HL-60 (cell line): ENCODE results near the gene ZNF629.

Experiments used
- DNase-seq, 2 experiments: peaks; one replicate each; pipeline ENCODE4 v3.0.0-alpha.2; 2010 to 2020; ENCODE audit warnings: low read depth in 1 of 2, low spot score in 1 of 2
- H3K27ac ChIP-seq: fragments of 250-450 bp; sonication (Bioruptor Pico); replicated peaks from 2 replicates; pipeline ENCODE4 v1.5.1; 2020; ENCODE audit warnings: mild to moderate bottlenecking, moderate library complexity
- H3K27me3 ChIP-seq: fragments of 250-450 bp; sonication (Bioruptor Pico); 2 replicates; pipeline ENCODE4 v1.5.1; 2021; ENCODE audit warnings: mild to moderate bottlenecking, moderate library complexity; ENCODE audit not compliant: insufficient read depth, poor library complexity, severe bottlenecking
- H3K4me3 ChIP-seq: replicated peaks from 2 replicates; pipeline ENCODE4 v1.5.1; 2011; ENCODE audit warnings: mild to moderate bottlenecking, control low read depth, low read length; ENCODE audit not compliant: insufficient read depth
- GABPA ChIP-seq: IDR thresholded peaks from 2 replicates; pipeline ENCODE4 v1.6.1; 2012; ENCODE audit warnings: low read depth
- POLR2AphosphoS5 ChIP-seq: IDR thresholded peaks from 2 replicates; pipeline ENCODE4 v1.6.1; 2012; ENCODE audit warnings: low read depth
- SPI1 ChIP-seq: IDR thresholded peaks from 2 replicates; pipeline ENCODE4 v1.6.1; 2012; ENCODE audit warnings: low read depth, mild to moderate bottlenecking, borderline replicate concordance
- TF ChIP-seq, protein P1 (sequence below): IDR thresholded peaks from one replicate; pipeline ENCODE4 v1.5.1; 2011; ENCODE audit warnings: low read length, control low read depth, inconsistent platforms; ENCODE audit not compliant: insufficient read depth
- TF ChIP-seq, protein P2 (sequence below): IDR thresholded peaks from 2 replicates; pipeline ENCODE4 v1.6.1; 2012; ENCODE audit warnings: low read depth; ENCODE audit not compliant: insufficient replicate concordance

Gene ZNF629

DNA sequence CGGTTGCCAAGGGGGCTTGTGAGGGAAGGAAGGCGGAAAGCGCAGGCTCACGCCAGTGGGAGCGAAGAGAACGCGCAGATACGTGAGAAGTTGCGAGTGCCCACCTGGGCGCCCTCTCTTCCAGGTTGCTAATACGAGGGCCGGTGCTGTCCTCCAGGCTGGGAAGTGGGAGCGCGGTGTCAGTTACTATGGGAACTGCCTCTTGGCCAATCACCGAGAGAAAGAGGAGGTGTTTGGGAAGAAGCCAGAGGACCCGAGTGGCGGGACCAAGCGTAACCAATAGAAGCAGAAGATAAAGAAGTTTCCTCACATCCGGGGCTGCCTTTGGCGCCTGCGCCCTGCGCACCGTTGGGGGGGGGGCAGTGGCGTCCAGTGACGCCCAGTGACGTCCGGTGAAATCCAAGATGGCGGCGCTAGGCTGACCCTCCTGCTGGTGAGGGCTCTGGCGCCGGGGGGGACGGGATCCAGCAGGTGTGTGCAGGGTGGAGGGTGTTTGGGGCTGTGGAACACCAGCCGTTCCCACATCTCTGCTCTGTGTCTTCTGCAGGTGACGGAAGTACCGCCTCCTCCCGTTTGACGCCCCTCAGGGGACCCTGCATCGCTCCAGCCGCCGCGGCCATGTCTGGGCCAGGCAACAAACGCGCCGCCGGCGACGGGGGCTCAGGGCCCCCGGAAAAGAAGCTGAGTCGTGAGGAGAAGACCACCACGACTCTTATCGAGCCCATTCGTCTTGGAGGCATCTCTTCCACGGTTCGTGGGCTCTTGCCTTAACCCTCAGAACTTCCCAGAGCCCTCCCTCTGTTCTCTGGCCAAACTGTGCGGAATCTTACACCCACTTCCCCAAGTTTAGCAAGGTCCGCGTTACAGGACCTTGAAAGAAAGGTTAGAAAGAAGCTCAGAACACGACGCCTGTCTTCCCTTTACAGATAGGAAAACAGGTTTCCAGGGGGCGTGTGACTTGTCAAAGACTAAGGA lies 24.8 kb downstream of the ZNF629 start, which contains the start of the genes CFAP119 and RNF40:
Gene CFAP119, minus strand, starts transcription at position 135 of the 975 bp plus-strand sequence. CDS start 314 bp downstream, outside the sequence.
Gene RNF40, plus strand, starts transcription at position 395 of the 975 bp plus-strand sequence. Its CDS starts 224 bp downstream, at position 619.
- TF ChIP-seq POLR2AphosphoS5: peak; percentile 25; the same call in 1 of the 2 replicates
- TF ChIP-seq, protein P1, sequence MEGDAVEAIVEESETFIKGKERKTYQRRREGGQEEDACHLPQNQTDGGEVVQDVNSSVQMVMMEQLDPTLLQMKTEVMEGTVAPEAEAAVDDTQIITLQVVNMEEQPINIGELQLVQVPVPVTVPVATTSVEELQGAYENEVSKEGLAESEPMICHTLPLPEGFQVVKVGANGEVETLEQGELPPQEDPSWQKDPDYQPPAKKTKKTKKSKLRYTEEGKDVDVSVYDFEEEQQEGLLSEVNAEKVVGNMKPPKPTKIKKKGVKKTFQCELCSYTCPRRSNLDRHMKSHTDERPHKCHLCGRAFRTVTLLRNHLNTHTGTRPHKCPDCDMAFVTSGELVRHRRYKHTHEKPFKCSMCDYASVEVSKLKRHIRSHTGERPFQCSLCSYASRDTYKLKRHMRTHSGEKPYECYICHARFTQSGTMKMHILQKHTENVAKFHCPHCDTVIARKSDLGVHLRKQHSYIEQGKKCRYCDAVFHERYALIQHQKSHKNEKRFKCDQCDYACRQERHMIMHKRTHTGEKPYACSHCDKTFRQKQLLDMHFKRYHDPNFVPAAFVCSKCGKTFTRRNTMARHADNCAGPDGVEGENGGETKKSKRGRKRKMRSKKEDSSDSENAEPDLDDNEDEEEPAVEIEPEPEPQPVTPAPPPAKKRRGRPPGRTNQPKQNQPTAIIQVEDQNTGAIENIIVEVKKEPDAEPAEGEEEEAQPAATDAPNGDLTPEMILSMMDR: no peak
- peak; percentile 53; the same call in 1 of the 2 replicates for TF ChIP-seq SPI1
- peak; percentile 37 for TF ChIP-seq GABPA
- no peaks in the 10 kb centered on the region for H3K27me3 ChIP-seq
- peak within 1 kb of the TSS; percentile 96 for H3K27ac ChIP-seq
- peak; percentile 95 to 98 for DNase-seq
- peak within 1 kb of the TSS; percentile 89 for H3K4me3 ChIP-seq

DNA sequence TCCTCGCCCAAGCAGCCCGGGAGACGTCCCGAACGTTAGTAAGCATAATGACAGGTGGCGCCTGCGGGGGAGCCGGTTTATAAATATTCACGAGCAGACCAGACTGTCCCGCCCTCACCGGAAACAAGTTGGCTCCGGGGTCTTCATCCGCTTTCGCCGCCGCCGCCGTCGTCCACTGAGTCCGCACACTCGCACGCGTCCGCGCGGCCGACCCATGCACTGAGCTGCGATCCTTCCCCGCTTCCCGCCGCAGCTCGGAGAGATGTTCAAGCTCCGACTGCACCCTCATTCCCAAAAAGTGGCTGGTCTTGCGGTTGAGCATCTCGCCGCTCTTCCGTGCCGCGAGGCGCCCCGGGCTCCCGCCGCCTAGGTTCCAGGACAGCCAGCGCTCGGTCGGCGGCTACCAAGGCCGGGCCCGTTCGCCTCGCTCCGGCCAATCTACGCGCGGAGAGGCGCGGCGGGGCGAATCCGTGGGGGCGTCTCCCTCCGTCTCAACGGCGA lies 25.5 kb downstream of the ZNF629 start:
- Histone ChIP-seq H3K27ac (peak overlapping the region; percentile 96), H3K4me3 (peak overlapping the region; percentile 89), H3K27me3 (no peaks in the 10 kb centered on the region)
- no peak for DNase-seq
- TF ChIP-seq POLR2AphosphoS5 (no peak; the same call in 1 of the 2 replicates), GABPA (no peak), SPI1 (no peak)
- TF ChIP-seq, protein P2, sequence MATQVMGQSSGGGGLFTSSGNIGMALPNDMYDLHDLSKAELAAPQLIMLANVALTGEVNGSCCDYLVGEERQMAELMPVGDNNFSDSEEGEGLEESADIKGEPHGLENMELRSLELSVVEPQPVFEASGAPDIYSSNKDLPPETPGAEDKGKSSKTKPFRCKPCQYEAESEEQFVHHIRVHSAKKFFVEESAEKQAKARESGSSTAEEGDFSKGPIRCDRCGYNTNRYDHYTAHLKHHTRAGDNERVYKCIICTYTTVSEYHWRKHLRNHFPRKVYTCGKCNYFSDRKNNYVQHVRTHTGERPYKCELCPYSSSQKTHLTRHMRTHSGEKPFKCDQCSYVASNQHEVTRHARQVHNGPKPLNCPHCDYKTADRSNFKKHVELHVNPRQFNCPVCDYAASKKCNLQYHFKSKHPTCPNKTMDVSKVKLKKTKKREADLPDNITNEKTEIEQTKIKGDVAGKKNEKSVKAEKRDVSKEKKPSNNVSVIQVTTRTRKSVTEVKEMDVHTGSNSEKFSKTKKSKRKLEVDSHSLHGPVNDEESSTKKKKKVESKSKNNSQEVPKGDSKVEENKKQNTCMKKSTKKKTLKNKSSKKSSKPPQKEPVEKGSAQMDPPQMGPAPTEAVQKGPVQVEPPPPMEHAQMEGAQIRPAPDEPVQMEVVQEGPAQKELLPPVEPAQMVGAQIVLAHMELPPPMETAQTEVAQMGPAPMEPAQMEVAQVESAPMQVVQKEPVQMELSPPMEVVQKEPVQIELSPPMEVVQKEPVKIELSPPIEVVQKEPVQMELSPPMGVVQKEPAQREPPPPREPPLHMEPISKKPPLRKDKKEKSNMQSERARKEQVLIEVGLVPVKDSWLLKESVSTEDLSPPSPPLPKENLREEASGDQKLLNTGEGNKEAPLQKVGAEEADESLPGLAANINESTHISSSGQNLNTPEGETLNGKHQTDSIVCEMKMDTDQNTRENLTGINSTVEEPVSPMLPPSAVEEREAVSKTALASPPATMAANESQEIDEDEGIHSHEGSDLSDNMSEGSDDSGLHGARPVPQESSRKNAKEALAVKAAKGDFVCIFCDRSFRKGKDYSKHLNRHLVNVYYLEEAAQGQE: no peak
- TF ChIP-seq, protein P1: no peak

DNA sequence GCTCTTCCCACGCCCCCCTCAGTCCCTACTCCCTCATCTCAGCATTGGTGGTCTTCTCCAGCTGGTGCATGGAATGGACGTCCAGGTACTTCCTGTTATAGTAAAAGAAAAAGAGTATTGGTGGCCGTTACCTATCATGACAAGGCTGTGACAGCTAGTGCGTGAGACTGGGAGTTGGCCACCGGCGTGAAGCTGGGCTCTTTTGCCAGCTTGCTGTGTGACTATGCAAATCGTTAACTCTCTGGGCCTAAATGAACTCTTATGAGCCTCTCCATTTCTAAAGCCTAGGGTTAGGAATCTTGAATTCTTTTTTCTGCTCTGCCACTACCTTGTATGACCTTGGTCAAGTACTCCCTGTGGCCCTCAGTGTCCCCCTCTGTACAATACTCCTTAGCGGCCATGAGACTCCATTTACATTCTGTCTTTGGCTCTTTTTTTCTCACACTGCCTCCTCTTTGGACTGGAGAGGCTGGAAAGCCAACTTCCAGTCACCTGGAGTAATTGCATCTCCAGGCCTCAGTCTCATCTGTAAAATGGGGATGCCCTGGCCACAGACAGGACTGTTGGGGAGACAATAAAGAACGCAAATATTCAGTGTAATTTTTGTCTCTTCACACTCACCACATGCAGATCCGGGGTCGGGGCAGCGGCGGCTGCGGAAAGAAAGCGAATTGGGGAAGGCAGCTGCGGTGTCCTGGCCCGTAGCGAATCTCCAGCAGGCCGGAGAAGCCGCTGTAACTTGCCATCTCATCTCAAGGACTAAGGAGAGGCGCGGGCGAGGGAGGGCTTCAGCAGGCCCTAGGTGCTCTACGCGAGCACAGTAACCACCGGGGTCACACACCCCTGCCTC lies 26.2 kb downstream of the ZNF629 start:
- H3K27ac ChIP-seq: peak overlapping the region; percentile 96
- peak overlapping the region; percentile 89 for H3K4me3 ChIP-seq

More for the DNA sequence above, 26.2 kb downstream of the ZNF629 start:
- TF ChIP-seq GABPA (no peak), SPI1 (no peak), POLR2AphosphoS5 (no peak; the same call in 1 of the 2 replicates)
- TF ChIP-seq, protein P2: no peak
- TF ChIP-seq, protein P1: no peak
- H3K27me3 ChIP-seq: no peaks in the 10 kb centered on the region
- peak in 1 of 2 experiments; percentile 65 for DNase-seq
